Glomerular endothelial cell (primary cell): ENCODE results near the gene TF. TPM values are rescaled to one million over a fixed set of nuclear protein-coding genes. Genes with fewer than 3 reads are reported as not detected.

ENCODE experiments used
- DNase-seq: peaks from one replicate; pipeline ENCODE4 v3.0.0-alpha.2; 2011; ENCODE audit warnings: low read depth, low spot score; ENCODE audit errors: extremely low read depth
- total RNA-seq: library from RNA; depleted of rRNA; stranded (reverse); fragments of >200 nt; gene quantifications from 2 replicates; pipeline ENCODE4 v1.2.3, GENCODE V29; 2015

Gene TF
- total RNA-seq, 1 donor from 2014 or later = 0.12 TPM

DNA sequence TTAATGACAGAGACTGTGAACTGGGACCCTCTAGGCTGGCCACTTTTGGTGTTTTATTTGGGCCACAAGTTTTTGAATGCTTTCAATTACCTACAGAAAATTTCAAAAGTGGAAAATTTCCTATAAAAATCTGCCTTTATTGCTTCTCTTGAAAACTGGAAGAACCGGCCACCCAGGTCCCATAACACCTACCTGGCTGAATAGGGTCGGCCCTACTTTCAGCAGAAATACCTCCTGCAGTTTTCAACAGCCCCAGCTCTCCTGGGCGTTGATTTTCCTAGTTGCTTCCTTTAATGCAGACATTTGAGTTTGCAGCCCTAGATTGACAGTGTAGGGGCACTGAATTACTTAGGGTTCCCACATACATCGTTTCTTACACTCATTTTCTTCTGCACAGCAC is 58.7 kb downstream of the TF start:
- no peak for DNase-seq

DNA sequence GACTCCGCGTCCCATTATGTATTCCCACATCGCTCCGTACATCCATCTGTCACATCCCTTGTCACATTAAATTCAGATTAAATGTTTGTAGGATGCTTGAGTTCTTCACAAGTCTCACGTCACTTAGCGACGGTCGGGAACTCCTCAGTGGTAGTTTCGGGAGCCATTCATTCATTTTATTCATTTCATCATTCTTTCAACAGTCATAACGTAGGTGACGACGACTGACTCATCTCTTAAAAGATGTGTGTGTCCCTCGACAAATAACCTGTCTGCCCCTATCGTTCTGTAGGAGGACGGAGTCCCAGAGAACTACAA is 59.1 kb downstream of the TF start:
- no peak for DNase-seq

DNA sequence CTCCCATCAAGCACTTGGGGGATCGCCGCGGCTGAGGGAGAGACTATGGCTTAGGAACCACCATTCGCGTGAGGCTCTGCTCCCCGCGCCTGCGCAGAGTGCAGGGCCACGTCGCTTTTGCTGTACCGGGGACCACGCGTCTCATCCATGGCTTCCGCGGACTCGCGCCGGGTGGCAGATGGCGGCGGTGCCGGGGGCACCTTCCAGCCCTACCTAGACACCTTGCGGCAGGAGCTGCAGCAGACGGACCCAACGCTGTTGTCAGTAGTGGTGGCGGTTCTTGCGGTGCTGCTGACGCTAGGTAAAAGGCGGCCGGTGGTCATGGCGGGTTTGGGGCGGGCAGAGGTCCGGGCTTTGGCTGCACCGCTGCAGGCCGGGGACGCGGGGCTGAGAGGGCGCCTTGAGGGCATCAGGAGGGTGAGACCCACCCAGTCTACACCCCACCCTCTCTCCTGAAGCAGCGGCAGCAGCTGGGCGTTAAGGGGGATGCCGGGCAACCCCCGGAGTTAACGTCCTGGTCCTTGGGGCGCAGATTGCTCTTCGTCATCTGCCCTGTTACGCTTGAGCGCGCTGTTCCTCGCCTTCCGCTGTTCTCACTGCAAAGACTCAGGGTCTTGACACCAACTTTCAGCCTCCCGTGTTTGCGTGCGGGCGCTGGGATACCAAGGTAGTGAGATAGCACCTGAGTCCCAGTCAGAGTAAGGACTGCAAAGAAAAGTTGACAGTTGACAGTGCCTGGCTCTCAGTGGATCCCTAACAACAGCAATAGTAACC is 59.7 kb downstream of the TF start, which contains the start of gene SRPRB:
Gene SRPRB, plus strand, starts transcription at position 114 of the 774 bp plus-strand sequence. Its CDS starts 34 bp downstream, at position 148.
- peak; percentile 65 for DNase-seq

DNA sequence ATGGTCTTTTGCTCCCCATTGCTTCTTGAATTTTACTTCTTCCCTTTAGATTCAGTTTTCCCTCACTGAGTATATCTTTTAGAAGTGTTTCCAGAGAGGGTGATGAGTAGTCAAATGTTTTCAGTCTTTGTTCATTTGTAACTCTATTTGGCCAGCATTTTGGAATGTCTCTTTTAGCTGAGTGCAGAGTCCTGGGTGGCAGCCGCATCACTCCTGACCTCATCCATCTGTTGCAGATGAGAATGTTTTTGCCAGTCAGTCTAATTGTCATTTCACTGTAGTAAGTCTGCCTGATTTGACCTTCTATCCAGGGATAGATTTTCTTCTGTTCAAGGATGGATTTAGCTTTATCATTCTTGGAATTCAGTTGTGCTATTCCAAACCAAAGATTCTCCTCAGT is 66.7 kb downstream of the TF start:
- DNase-seq = no peak

DNA sequence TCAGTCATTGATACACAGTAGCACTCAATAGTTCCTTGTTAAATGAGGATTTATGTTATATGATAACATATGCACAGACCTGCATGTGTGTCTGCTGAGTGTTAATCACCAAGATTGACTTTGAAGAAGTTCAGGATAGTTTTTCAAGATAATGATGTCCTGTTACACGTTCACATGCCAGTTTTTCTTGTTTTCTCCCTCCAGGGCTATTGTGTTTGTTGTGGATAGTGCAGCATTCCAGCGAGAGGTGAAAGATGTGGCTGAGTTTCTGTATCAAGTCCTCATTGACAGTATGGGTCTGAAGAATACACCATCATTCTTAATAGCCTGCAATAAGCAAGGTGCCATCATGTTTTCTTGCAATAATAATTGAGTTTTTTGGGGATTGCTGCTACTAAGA is 69.2 kb downstream of the TF start:
- no peak for DNase-seq

DNA sequence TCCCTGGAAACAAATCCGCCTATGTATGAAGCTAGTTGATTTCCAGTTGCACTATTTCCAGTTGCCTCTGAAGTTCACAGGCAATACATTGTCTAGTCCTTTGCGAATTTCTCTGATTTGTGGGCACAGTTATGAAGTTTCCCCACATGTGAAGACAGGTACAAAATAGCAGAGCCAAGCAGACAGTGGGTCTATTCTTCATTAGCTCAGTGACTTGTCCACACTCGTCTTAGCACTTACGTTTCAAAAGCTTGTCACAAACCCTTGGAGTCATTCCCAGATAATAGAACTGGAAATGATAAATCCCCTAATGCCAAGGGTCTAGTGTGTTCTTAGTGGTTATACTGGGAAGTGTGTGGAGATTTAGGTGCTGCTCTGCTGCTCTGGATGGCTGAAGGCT is 73.9 kb downstream of the TF start:
- no peak for DNase-seq

DNA sequence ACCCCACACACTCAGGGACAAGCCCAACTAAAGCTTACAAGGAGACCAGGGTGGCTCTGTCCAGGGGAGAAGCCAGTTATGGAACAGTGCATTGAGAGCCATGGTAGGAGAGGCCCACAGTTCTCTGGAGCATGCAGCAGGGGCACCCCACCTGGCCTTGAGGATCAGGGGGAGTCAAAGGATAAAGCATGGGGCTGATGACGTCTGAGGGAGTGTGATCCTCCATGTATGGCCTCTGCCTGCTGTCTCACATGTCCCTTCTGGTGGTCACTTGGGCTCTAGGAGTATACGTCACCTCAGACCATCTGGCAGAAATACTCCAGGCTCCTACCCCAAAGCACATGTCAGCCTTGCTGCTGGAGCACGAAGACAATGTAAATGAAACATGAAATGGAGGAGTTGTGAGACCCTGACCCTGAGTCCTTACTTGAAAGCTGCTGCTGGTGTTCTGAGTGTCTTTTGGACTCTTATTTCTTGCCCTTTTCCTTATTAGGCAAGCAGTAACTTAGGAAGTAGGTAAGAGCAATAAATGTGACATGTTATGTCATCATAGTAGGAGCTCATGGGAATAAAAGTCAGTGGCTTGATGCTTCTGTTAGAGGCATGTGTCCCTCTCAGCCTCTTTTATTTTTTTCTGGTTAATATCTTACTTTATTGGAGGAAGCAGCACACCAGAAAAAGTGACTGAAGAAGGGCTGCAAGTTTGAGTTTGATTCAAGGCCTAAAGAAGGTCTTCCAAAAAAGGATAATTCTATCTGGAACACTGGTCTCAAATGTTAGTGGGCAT is 74.9 kb downstream of the TF start:
- DNase-seq = no peak

DNA sequence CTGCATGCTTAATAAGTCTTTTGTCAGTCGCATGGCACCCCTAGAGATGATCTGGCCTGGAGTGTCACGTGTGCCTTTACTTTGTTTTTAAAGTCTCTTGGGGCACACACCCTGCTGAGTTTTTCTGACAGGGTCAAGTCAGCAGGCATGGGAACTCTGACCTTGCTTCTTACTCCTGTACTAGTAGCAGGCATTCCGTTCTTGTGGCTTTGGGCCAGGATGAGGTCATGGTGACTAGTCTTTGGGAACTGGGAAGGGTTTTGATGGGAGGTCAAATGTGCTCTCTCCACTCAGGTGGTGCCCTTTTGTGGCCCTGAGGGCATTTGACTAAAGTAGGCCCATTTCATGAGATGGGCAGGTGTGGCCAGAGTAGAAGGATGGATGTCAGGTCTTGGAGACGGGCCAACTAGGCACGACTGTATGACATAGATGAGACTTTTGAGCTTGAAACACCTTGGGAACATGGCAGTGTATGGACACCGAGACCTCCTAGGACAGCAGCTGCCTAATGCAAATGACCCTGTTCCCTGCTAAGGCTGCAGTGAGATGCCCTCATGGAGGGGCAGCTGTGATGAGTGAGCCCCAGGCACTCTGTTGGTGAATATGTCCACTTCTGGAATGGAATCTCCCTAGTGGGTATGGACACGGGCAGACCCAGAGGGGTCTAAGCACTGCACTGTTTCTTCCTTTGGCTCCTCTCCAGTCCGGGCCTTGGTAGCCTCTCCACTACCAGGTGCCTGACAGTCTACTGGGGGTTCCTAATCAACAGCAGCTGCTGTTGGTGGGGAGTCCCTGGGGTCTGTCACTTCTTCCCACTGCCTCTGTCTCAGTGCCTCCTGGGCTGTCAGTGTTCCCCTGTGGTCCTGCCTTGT is 75.8 kb downstream of the TF start:
- DNase-seq = no peak

DNA sequence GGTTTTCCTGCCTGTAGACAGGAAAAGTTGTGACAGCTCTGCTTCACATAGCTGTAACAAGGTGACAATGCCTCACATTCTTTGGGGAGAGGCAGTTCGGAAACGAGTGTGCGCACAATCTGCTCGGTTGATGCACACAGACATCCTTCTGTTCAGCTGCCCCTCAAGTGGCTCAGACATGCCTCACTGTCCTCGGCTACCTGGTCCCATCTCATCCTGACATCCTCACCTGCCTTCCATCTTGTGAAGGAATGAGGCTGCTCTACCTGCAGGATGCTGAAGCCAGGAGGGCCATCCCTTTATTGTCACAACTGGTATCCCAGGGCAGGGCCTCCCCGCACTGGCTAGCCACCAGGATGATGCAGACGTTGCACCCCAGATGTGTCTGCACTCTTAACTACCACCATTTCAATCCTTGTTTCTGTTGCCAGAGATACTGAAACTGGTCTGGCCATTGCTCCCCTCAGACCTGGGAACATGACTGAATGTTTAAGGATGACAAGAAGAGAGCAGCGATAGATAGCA is 78.8 kb downstream of the TF start:
- DNase-seq = no peak

DNA sequence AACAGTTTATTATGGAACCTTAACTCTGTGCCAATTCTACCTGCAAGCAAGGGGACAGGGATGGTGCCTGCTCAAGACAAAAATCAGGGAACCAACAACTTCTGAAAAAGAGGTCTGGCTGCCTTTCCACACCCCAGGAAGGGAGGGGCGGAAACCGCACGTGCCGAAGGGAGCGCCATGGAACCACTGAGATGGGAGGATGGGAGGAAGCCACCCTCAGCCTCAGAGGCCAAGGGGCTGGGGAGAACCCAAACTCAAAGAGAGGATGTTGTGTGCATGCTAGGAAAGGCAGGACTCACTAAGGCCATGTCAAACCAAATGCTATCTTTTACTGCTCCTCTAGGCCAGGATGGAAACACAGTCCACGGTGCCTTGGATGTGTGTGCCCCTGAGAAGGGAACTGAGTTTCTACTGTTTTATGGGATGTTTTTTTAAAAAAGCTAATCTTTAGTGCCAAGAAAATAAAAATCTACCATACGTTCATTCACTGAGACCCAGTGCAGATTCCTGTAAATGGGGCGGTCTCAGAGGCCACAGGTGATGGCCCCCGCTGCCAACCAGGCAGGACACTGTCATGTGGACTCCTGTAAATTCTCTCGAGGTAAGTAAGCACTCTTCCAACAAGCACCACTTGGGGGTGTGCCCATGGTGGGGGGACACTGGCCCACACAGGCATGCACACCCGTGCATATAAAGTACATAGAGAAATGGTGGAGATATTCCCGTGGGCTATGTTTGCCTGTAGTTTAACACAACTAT is 80.0 kb downstream of the TF start:
- no peak for DNase-seq

DNA sequence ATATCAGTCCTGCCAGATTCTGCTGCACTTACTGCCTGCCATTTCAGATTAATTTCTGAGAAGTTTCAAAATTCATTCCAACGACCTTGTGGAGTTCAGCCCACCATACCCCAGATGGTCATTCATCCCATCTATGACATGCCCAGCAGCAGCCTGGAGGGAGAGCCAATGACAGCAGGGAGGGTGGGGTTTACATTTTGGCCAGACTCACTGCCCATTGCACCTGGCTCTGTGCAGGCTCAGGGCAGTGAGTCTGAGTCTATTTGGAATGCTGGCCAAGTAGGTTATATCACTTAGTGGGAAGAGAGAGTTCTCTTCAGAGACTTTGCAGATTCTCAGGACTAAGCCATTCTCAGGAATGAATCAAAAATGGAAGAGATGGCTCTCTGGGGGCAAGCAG is 80.9 kb downstream of the TF start:
- DNase-seq = no peak

DNA sequence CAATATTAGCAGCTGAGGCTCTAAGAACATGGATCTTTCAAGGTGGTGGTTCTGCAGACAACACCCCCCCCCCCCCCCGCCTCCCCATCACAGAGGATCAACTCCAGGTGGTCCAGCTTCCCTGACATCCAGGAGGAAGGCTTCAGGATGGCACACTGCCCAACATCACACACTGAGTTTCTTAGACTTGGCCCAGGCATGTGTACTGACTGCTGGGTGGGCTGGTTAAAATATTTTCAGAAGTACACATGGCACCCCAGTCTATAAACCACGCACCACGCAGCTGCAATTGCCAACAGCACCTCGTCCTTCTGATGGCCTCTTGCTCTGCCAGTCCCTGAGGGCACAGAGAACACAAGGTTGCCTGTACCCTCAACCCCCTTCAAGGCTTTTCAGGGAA is 81.5 kb downstream of the TF start:
- DNase-seq = no peak

DNA sequence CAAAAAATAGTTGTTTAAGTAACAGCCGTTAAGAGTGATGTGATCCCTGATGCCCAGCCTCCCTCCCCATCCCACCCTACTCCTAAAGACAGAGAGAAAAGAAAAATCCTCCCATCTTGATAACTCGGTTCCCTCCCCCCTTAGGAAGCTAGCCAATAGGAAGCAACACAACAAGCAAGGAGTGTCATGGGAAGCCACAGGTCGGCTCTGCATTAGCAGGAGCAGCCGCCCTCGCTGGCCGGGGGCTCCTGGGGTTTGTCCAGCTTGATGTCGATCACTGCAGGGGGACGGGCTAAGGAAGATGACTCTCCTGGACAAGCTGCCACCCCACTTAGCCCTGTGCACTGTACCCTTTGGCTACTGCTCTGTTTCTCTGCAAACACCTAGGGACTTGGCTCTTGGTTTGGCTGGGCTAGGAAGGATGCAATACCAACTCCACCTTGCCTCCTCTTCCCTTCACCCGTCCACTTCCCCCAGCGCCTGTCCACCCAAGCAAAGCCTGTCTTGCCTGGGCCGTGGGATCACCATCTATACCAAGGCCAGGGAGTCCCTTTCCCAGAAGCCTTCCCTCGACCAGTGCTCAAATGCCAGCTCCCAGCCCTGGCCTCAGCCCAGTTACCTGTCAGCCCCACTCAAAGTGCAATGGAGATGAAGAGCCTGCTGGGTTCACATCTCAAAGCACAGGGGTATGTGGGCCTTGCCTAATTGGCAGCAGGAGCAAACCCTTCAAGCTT is 82.5 kb downstream of the TF start:
- DNase-seq = no peak

DNA sequence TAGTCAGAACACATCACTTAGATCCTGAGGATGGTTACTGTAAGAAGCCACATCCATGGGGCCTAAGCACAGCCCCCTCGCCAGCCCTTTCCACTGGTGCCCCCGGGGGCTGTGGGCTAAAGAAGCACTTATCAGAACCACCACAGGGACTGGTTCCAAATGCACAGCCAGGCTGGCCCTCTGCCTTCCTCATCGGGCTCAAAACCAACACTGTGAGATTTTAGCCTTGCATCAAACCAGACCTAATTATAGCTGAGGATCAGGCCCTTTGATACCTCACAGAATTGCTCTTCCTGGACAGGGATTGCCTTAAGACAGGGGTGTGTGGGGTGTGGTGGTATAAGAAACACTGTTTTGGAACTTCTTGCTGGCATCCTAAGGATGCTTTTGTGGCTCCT is 83.1 kb downstream of the TF start:
- no peak for DNase-seq

DNA sequence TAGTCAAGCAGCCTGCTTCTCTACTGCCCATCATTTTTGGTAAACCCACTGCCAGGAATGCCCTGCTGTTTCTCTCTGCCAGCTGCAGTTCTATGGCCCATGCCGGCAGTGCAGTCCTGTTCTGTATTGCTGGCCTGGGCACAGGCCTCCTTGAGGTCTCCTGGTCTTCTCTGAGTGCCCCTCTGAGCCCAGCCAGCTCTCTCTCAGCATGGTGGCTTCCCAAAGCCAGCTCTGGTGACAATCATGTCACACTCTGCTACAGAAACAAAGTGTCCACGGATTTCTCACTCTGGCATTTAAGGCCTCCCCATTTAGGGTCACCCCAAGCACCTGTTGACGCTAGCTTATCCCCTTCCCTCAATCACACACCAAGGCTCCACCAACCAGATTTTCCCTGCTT is 83.9 kb downstream of the TF start:
- no peak for DNase-seq

DNA sequence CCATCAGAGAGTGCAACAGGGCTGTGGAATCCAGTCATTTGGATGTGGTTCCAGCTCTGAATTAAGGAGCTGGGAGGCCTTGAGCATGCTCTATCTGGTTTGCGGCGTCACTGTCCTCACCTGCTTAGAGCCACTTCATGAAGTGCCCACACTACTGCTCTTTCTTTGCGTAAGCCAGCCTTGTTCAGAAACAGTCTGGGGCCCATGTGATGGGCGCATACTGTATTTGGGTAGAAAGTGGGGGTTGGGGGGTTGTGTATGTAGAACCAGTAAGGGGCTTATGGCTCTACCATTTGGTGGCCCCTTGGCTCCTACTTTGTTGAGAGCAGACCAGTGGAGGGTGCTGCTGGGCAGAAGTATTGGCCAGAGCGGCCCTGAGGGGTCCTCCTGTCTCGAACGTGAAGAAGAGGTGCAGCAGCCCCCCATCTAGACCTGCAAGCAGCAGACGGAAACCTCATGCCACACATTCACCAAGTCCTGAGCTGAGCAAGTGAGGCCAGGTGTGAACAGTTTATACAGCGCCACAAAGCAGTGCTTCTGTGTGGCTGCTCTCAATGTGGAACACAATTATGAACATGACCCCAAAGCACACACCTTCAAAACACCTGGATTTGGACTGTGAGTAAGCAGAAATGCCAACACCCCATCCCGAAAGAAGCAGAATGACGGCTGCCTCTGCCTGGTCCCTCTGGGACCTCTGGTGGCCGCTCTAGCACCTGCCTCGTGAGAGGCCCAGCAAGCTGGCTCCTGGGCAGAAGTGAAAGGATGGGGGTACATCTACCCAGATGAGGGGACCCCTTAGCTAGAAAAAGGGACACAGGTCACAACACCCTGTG is 86.0 kb downstream of the TF start:
- no peak for DNase-seq

DNA sequence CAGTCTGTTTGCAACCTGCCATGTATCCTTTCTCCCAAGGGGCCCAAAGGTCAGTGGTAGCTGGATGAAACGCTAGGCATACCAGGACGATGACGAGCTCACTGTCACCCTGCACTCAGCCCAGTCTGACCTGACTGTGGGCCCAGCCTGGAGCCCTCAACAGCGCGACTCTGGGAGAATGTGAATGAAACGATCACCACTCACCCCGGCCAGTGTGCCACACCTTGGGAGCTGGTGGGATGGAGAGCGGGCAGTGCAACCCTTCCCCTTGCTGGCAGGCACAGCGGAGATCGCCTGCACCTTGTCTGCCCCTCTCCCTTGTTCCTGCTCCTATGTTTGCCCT is 86.6 kb downstream of the TF start:
- DNase-seq = no peak

DNA sequence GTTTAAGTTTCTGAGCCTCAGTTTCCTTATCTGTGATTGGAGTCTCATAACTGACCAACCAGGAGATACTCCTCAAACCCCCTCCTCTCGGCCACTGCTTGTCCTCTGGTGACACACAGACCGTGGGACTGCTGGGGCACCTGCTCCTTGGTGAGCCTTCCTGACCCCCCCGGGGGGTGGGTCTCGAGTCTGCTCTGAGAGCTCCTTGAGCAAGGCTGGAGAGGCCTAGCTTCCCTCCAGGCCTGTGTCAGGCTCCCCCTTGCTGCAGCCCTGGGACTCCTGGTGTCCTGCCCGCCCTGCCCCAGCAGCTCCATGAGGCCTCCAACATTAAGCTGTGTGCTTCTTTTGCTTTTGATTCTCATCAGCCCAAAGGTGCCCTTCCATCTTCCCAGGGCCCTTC is 87.1 kb downstream of the TF start:
- DNase-seq = no peak
